ENCODE data around the gene ZDHHC24. TPM values are rescaled to one million over a fixed set of nuclear protein-coding genes. Genes with fewer than 3 reads are reported as not detected.

ZDHHC24 gene
- total RNA-seq, 1 experiment from 2014 or later = 10.5 TPM

DNA sequence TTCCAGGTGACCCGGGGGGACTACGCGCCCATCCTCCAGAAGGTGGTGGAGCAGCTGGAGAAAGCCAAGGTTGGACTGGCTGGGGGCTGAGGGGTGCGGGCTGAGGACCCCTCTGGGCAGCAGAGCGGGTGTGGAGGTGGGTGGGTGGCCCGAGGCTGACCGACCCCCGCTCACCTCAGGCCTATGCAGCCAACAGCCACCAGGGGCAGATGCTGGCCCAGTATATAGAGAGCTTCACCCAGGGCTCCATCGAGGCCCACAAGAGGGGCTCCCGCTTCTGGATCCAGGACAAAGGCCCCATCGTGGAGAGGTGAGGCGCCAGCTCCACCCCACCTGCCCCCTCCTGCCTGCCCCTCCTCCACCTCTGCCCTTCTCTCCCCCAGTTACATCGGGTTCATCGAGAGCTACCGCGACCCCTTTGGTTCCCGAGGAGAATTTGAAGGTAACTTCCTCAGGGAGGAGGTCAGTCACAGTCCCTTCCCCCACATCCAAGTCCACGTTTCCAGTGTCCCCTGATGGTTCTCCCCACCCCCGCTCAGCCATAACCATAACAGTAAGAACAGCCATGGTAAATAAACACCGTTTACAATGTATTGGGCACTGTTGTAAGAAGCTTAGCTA is 54.4 kb downstream of the ZDHHC24 start:
- CTCF ChIA-PET = interaction anchor here (1.5 to 2.1 kb wide), 2 partner anchors 10 to 11 kb away, joined by 3 to 16 read pairs; partner anchors contain the start of gene DPP3

DNA sequence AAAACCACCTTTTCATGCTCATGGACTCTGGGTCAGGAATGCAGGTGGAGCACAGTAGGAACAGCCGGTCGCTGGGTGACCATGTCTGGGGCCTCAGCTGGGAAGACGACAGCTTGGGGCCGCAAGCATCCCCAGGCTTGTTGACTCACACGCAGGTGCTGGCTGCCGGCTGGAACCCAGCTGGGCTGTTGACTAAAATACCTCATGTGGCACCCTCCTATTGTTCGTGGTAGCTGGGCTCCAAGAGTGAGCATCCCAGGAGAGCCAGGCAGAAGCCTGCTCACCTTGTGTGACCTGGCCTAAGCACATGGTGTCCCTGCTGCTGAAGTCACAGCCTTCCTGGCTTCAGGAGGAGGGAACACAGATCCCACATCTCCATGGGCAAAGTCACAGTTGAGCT is 56.2 kb downstream of the ZDHHC24 start:
- Histone ChIP-seq H3K4me1 (ENCODE audit: control insufficient read depth in 1 of 2, insufficient read depth in 2 of 2, low read length in 2 of 2) (no peaks in the 10 kb centered on the region), H3K27me3 (ENCODE audit: insufficient read depth, low read length) (no peaks in the 10 kb centered on the region), H3K9ac (ENCODE audit: low read length) (no peak overlapping the region), H2AFZ (ENCODE audit: low read depth, low read length, poor library complexity, severe bottlenecking) (no peak overlapping the region), H3K9me3 (ENCODE audit: control insufficient read depth in 1 of 2, insufficient read depth in 1 of 2, low read depth in 1 of 2, low read length in 2 of 2) (no peaks in the 10 kb centered on the region), H3K4me2 (ENCODE audit: low read length) (no peak overlapping the region), H3K4me3 (replicated peaks in 1 of 2; ENCODE audit: low read depth in 1 of 2, low read length in 2 of 2) (no peak overlapping the region), H3K27ac (ENCODE audit: low read depth, low read length) (no peak overlapping the region), H4K20me1 (ENCODE audit: insufficient read depth) (no peaks in the 10 kb centered on the region), H3K36me3 (ENCODE audit: control insufficient read depth in 1 of 2, insufficient read depth in 2 of 2, low read length in 2 of 2) (peaks cover 4 to 5% of the 10 kb centered on the region in 2 experiments; a peak in 2 of 4 replicates), H3K79me2 (ENCODE audit: insufficient read depth, low read length) (no peaks in the 10 kb centered on the region), H3K9me2 (ENCODE audit: insufficient read depth) (no peaks in the 10 kb centered on the region)
- TF ChIP-seq ZNF274 (IDR thresholded peaks at IDR 0.05; ENCODE audit: low read depth, low read length) (no peak), RAD21 (IDR thresholded peaks at IDR 0.05; ENCODE audit: low read depth) (no peak), YY1 (IDR thresholded peaks at IDR 0.05; ENCODE audit: extremely low read depth, insufficient replicate concordance, low read depth, low read length) (no peak), EGR1 (IDR thresholded peaks at IDR 0.05; ENCODE audit: low read depth) (no peak), TCF7L2 (IDR thresholded peaks at IDR 0.05; ENCODE audit: borderline replicate concordance, extremely low read depth, insufficient read depth, insufficient read length) (no peak), EZH2 (IDR thresholded peaks at IDR 0.05) (no peak)
- DNase-seq (ENCODE audit: low read depth, low spot score) (no peak), ATAC-seq (no peak)
- BruUV-seq (replicated peaks) = no TSS peak
- ChIA-PET POLR2A (interaction anchor here (1.3 kb wide), 1 partner anchor 23 kb away, joined by 6 read pairs; the partner anchor contains the start of gene PELI3), CTCF (interaction anchor here (0.9 kb wide), 1 partner anchor 23 kb away, joined by 3 read pairs; the partner anchor contains the start of gene PELI3), RAD21 (ENCODE audit: low non-redundant PET in 1 of 2, low total read pairs in 2 of 2, uncharacterized antibody in 2 of 2, unreplicated experiment in 2 of 2) (no interaction called here)
- intact Hi-C loops (cut with micrococcal nuclease) = no loop called here

More for the DNA sequence above, 54.4 kb downstream of the ZDHHC24 start:
- Histone ChIP-seq H3K9me3 (ENCODE audit: control insufficient read depth in 1 of 2, insufficient read depth in 1 of 2, low read depth in 1 of 2, low read length in 2 of 2) (no peaks in the 10 kb centered on the region), H3K36me3 (ENCODE audit: control insufficient read depth in 1 of 2, insufficient read depth in 2 of 2, low read length in 2 of 2) (peaks cover 4 to 5% of the 10 kb centered on the region in 2 experiments; a peak in 2 of 4 replicates), H3K4me3 (replicated peaks in 1 of 2; ENCODE audit: low read depth in 1 of 2, low read length in 2 of 2) (no peak overlapping the region), H4K20me1 (ENCODE audit: insufficient read depth) (no peaks in the 10 kb centered on the region), H3K4me1 (ENCODE audit: control insufficient read depth in 1 of 2, insufficient read depth in 2 of 2, low read length in 2 of 2) (no peaks in the 10 kb centered on the region), H3K4me2 (ENCODE audit: low read length) (no peak overlapping the region), H3K9me2 (ENCODE audit: insufficient read depth) (no peaks in the 10 kb centered on the region), H3K27ac (ENCODE audit: low read depth, low read length) (no peak overlapping the region), H3K27me3 (ENCODE audit: insufficient read depth, low read length) (no peaks in the 10 kb centered on the region), H3K79me2 (ENCODE audit: insufficient read depth, low read length) (no peaks in the 10 kb centered on the region), H3K9ac (ENCODE audit: low read length) (no peak overlapping the region), H2AFZ (ENCODE audit: low read depth, low read length, poor library complexity, severe bottlenecking) (no peak overlapping the region)
- no TSS peak for BruUV-seq (replicated peaks)
- TF ChIP-seq, protein P1, sequence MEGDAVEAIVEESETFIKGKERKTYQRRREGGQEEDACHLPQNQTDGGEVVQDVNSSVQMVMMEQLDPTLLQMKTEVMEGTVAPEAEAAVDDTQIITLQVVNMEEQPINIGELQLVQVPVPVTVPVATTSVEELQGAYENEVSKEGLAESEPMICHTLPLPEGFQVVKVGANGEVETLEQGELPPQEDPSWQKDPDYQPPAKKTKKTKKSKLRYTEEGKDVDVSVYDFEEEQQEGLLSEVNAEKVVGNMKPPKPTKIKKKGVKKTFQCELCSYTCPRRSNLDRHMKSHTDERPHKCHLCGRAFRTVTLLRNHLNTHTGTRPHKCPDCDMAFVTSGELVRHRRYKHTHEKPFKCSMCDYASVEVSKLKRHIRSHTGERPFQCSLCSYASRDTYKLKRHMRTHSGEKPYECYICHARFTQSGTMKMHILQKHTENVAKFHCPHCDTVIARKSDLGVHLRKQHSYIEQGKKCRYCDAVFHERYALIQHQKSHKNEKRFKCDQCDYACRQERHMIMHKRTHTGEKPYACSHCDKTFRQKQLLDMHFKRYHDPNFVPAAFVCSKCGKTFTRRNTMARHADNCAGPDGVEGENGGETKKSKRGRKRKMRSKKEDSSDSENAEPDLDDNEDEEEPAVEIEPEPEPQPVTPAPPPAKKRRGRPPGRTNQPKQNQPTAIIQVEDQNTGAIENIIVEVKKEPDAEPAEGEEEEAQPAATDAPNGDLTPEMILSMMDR (IDR thresholded peaks at IDR 0.05 in 2 of 3, conservative IDR thresholded peaks at IDR 0.05 in 1 of 3; ENCODE audit: borderline replicate concordance in 1 of 3, insufficient read depth in 1 of 3, low read depth in 2 of 3, low read length in 2 of 3) = peak in 2 of 3 experiments; percentile 58 to 61; a peak in 4 of 6 replicates
- TF ChIP-seq ZNF274 (IDR thresholded peaks at IDR 0.05; ENCODE audit: low read depth, low read length) = no peak
- ChIA-PET RAD21 (ENCODE audit: low non-redundant PET in 1 of 2, low total read pairs in 2 of 2, uncharacterized antibody in 2 of 2, unreplicated experiment in 2 of 2) (interaction anchor here in 1 of 2 experiments (0.6 kb wide), 1 partner anchor 62 kb away, joined by 3 read pairs; no protein-coding TSS in a partner anchor), POLR2A (no interaction called here)
- intact Hi-C loops (cut with micrococcal nuclease) = no loop called here
- DNase-seq (ENCODE audit: low read depth, low spot score) = no peak
- peak; percentile 84 for ATAC-seq

Measured in HCT116 (cell line).